ENCODE data around the gene ENTPD2.
"Not testable (repeated sequence)": the region's sequence is repeated elsewhere in the genome, so short reads cannot be mapped to it uniquely, and the experiment has no call there.

The ENTPD2 gene

GRCh38 chr9:137044037-137044436 lies 9.8 kb downstream of the ENTPD2 start:
- no peak for DNase-seq

DNA sequence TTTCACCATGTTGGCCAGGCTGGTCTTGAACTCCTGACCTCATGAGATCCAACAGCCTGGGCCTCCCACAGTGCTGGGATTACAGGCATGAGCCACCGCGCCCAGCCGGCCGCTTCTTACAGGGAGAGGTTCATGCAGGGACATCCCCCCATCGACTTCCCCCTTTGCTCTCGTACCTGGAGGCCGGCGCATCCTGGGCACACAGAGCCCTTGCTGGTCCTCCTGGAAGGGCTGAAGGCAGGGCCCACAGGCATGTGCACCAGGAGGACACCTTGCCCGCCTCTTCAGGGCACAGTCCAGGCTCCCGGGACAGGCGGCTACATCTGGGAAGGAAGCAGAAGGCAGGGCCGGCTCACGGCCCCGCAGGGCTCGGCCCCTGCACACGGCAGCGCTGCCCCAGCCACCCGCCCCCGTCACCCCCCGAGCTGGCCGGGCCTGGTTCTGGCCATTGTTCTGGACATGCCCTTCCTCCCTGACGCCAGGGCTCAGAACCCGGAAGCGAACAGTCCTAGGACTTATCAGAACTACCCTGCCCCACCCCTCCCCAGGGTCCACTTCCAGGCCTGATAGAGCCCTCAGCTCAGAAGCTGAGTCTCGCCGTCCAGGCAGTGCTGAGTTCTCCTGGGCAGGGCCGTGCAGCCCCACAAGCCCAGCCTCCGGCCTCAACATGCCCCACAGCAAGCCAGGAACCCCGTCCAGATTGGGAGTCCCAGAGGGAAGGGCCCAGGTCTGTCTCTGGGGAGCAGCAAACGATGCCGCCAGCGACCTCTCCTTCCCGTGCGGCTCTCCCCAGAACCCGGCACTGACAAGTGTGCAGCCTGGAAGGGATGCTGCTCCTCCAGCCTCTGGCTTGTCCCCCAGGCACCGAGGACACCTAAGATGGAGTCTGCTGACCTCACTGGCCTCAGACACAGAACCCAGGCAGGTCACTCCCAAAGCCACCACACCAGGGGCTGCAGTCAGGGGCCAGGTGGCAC lies 10.8 kb downstream of the ENTPD2 start:
- no peak for DNase-seq

GRCh38 chr9:137041124-137041523 lies 12.7 kb downstream of the ENTPD2 start:
- DNase-seq = no peak

GRCh38 chr9:137040568-137040967 lies 13.3 kb downstream of the ENTPD2 start:
- DNase-seq = no peak

DNA sequence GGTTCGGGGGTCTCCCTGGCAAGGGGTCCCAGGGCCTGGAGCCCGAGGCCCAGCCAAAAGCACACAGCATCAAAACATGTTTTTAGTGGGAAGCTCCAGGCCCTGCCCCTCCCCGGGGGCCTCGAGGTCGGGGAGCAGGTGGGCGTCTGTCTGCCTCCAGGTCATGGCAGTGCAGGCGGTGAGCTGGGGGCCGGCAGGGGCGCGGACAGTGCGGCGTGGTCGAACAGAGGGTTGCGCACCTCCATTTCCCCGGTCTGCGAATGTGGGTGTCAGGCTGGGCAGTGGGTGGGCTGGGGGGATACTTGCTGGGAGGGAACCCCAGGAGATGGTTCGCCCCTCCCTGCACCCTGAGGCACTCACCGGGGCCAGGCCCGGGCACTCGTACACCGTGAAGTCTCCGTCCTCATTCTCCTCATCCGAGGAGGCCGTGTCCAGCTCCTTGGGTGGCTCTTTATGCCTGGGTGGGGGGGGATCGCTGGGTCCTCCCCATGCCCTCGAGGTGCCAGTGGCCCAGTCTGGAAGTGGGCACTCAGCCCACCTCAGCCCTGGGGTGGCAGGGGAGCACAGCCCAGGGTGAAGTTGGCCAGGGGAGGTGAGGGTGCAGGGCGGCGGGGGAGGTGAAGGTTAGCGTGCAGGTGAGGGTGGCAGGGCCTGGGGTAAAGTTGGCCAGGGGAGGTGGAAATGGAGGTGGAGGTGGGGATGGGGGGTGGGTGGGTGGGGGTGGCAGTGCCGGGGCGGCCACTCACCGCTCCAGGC lies 14.1 kb downstream of the ENTPD2 start:
- DNase-seq = no peak

- no peak for DNase-seq
Observed at GRCh38 chr9:137038916-137039315, 14.9 kb downstream of the ENTPD2 start.

DNA sequence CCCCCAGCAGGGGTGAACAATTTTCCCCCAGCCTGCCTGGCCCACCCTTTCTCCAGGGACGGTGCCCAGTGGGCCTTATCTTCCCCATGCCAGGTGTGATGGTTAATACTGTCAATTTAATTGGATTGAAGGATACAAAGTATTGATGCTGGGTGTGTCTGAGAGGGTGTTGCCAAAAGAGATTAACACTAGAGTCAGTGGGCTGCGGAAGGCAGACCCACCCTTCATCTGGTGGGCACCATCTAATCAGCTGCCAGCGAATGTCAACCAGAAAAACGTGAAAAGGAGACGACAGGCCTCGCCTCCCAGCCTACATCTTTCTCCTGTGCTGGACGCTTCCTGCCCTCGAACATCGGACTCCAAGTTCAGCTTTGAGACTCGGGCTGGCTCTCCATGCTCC lies 16.4 kb downstream of the ENTPD2 start:
- DNase-seq = no peak

GRCh38 chr9:137037035-137037434 lies 16.8 kb downstream of the ENTPD2 start:
- DNase-seq = no peak

DNA sequence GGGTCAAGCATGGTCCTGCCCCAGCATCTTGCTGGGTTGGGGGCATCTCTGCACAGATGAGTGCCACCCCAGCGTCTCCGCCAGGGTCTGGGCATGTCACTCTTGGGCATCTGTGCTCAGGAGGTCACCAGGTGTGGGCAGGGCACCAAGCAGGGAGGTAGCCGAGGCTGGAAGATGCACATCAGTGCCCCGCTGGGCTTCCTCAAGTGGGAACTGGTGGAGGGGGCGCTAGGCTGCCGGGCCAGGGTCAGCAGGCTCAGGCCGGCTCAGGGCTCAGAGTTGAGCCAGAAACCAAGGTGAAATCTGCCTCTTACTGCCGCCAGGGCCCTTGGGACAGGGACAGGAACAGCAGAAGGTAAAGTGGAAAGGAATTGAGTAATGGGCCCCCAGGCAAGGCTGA lies 17.9 kb downstream of the ENTPD2 start:
- no peak for DNase-seq

DNA sequence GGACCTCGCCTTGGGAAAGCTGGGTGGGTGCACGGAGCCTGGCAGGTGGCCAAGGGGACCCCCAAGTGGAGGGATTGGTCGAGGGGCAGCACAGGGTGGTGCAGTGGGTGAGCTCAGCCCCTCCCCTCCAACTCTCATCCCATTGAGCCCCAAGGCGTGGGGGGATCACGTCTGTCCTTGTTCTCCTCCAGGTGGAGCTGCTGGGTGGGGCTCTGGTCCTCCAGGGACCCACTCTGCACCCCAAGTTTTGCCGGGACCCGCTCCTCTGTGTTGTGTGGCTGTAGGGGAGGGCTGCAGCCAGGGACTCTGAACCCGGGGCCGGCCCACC lies 18.4 kb downstream of the ENTPD2 start:
- DNase-seq = no peak

GRCh38 chr9:137034709-137035506 lies 19.0 kb downstream of the ENTPD2 start:
- DNase-seq = peak; percentile 86

- DNase-seq = no peak
Observed at GRCh38 chr9:137034039-137034708, 19.7 kb downstream of the ENTPD2 start.

DNA sequence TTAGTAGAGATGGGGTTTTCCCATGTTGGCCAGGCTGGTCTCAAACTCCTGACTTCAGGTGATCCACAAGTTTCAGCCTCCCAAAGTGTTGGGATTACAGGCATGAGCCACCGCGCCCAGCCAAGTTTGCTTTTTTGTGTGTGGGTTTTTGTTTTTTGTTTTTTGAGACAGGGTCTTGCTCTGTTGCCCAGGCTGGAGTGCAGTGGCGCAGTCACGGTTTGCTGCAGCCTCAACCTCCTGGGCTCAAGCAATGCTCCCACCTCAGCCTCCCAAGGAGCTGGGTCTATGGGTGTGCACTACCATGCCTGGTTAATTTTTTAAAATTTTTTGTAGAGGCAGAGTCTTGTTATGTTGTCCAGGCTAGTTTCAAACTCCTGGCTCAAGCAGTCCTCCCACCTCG lies 20.4 kb downstream of the ENTPD2 start:
- DNase-seq = not testable (repeated sequence)

- DNase-seq = no peak
Observed at GRCh38 chr9:137032858-137033257, 21.0 kb downstream of the ENTPD2 start.

GRCh38 chr9:137031904-137032640 lies 21.8 kb downstream of the ENTPD2 start, which contains the start of gene FUT7:
FUT7 (minus strand) TSS chr9:137032088; CDS start chr9:137031991, 97 bp downstream.
- no peak for DNase-seq

GRCh38 chr9:137030538-137031527 lies 23.0 kb downstream of the ENTPD2 start:
- no peak for DNase-seq

- DNase-seq = no peak
Observed at GRCh38 chr9:137030006-137030405, 23.9 kb downstream of the ENTPD2 start.

DNA sequence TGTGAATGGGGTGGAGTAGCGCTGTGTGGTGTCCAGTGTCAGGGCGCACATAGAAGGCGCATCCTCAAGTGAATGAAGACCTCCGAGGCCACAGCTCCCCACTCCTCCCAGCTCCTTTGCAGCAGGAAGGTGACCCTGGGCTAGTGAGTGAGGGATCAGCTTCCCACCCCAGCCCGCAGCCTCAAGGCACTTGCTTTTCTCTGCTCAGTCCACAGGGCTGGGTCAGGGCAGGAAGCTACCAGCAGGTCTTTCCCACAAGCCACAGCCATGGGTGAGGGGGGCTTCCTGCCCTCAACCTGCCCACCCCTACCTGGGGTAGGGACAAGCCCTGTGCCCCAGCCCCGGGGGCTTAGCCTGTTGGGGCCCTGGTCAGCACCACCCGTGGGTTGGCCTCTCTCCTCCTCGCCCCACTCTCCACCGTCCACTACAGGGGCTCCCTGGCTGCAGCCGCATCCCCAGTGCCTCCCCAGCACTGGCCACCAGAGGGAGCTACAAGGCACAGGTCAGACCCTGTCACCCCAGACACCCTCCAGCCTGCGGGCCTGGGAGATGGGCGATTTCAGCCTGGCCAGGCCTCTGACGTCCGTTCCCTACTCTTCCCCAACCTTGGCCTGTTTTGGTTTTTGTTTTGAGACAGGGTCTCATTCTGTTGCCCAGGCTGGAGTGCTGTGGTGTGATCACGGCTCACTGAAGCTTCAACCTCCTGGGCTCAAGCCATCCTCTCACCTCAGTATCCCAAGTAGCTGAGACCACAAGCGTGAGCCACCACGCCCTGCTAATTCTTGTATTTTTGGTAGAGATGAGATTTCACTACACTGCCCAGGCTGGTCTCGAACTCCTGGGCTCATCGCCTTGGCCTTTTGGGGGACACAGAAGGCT lies 24.6 kb downstream of the ENTPD2 start:
- DNase-seq = peak; percentile 22

DNA sequence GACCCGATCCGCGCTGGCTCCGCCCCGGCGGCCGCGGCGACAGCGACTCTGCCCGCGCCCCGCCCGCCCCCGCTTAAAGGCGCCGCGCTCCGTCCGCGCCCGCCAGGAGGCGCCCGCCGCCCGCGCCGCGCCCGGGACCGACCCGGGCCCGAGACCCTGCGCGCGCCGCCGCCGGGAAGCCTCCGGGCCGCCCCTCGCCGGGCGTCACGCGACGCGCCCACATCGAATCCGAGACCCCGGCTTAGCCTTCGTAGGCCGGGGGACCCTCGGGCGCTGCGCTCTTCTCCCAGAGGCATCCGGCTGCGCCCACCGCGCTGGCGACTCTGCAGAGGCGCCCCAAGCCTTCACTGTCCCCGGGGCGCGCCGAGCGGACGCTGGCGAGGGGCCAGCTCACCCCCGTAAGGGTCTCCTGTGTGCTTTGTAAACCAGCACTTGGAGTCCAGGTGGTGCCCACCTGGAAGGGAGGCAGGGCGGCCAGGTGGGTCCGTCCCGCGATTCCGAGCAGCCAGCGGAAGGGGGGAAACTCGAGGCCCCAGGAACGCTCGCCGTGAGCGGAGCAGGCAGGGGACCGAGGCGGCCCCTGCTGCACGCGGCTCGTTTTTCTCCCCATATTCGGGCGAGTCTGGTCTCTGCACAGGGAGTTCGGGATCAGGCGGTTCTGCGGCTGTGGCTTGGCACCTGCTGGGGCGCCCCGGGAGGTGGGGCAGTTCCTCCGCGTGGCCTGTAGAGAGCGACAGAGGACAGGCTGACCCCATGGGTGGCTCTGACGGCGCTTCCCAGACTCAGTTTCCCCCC lies 25.4 kb downstream of the ENTPD2 start:
- peak; percentile 44 for DNase-seq

Measured in COR-L47 (cell line).